HG03097 (cell line): ENCODE results near the gene METTL24.
"Not testable (repeated sequence)": the region's sequence is repeated elsewhere in the genome, so short reads cannot be mapped to it uniquely, and the experiment has no call there.

Experiments used
- ATAC-seq: cut with Tn5 transposase; IDR thresholded peaks from one replicate; pipeline ENCODE4 v1.9.1; 2021; ENCODE audit not compliant: unreplicated experiment, low FRiP score

Gene METTL24

GRCh38 chr6:110363748-110364147 lies 5.6 kb upstream of the METTL24 start:
- ATAC-seq = no peak

- ATAC-seq = no peak
Observed at GRCh38 chr6:110360676-110361075, 2.5 kb upstream of the METTL24 start.

GRCh38 chr6:110359556-110359955 lies 1.4 kb upstream of the METTL24 start:
- no peak for ATAC-seq

- no peak for ATAC-seq
Observed at GRCh38 chr6:110358553-110359160, 508 bp upstream of the METTL24 start.

GRCh38 chr6:110357298-110357663 lies 868 bp downstream of the METTL24 start:
- ATAC-seq = no peak

- no peak for ATAC-seq
Observed at GRCh38 chr6:110356778-110357177, 1.4 kb downstream of the METTL24 start.

GRCh38 chr6:110355727-110356126 lies 2.4 kb downstream of the METTL24 start:
- ATAC-seq = no peak

- ATAC-seq = no peak
Observed at GRCh38 chr6:110355022-110355421, 3.1 kb downstream of the METTL24 start.

GRCh38 chr6:110354153-110354552 lies 4.0 kb downstream of the METTL24 start:
- no peak for ATAC-seq

- no peak for ATAC-seq
Observed at GRCh38 chr6:110353457-110354001, 4.6 kb downstream of the METTL24 start.

GRCh38 chr6:110352563-110353262 lies 5.4 kb downstream of the METTL24 start:
- ATAC-seq = no peak

GRCh38 chr6:110351986-110352385 lies 6.2 kb downstream of the METTL24 start:
- ATAC-seq = no peak

- no peak for ATAC-seq
Observed at GRCh38 chr6:110351546-110351945, 6.6 kb downstream of the METTL24 start.

GRCh38 chr6:110350593-110350992 lies 7.6 kb downstream of the METTL24 start:
- not testable (repeated sequence) for ATAC-seq

GRCh38 chr6:110348961-110349690 lies 9.0 kb downstream of the METTL24 start:
- no peak for ATAC-seq

GRCh38 chr6:110345025-110345424 lies 13.1 kb downstream of the METTL24 start:
- ATAC-seq = no peak

GRCh38 chr6:110342759-110343158 lies 15.4 kb downstream of the METTL24 start:
- ATAC-seq = no peak

- ATAC-seq = no peak
Observed at GRCh38 chr6:110341663-110342596, 16.2 kb downstream of the METTL24 start.

GRCh38 chr6:110341067-110341466 lies 17.1 kb downstream of the METTL24 start:
- no peak for ATAC-seq

GRCh38 chr6:110340392-110340965 lies 17.7 kb downstream of the METTL24 start:
- no peak for ATAC-seq
